Measurements from ENCODE around the gene CCDC197.

The CCDC197 gene

DNA sequence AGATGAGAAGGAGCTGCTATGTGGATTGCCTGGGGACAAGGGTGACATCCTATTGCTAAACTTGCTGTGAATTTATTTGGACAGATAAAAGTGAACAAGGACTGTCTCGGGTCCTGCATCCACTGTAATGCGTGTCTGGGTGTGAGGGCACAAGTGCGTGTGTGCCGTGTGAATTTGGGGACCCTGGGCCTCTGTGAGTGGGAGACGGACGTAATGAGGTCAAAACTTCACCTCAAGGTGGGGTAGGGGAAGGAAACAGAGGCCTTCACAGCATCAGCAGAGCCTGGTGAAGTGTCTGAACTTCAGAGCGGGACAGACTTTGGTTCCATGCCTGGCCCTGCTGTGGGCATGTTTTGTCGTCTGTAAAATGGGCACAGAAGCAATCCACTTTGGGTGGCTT lies 35.5 kb upstream of the CCDC197 start:
- no peak for DNase-seq

DNA sequence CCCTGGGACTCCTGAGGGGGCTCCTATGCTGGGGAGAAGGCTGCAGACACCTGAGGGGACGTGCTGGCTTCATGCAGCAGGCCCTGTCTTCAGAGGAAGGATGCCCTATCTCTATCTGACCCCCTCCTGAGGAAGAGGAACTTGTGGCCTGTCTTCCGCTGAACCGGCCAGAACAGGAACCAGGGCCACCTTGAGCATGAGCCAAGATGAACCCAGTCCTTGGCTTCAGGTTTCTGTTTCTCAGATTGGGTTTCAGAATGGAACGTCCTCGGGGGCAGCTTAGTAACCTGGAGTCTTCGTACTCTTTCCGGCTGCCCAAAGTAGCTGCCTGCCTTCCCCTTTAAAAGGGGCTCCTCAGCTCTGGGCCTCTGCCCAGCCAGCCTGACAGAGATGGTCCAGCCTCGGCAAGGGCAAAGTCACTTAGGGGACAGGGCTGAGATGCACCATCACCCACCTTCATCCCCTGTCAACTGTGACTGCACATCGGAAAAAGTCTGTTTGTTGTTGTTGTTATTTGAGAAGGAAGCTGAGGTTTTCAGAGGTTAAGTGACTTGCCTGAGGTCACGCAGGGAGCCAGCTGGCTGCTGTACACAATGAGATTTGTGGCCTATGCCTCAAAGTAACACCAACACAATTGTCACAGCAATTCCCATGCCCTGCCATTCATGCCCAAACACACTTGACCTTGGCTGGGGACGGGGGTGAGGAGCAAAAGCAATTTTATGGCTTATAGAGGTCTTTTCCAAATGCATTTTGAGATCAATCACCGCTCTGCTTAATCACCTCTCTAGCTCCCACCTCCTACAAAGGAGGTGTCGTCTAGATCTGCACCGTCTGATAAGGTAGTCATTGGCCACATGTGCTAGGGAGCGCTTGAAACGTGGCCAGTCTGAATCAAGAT lies 34.1 kb upstream of the CCDC197 start:
- DNase-seq = peak; percentile 67

DNA sequence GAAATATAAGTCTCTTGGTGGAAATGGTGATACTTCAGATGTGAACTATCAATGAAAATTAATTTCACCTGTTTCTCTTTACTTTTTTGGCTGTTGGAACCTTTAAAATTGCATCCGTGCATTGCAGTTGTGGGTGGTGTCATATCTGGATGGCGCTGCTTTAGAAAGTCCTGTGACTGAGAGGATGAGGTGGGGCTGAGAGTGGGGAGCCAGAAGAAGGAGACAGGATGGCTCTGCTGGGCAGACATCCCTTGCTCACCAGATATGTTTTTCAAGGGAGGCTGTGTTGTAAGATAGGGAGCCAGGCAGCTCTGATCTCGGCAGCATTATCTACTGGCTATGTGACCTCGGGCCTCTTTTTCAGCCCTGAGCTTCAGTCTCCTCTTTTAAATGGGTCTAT lies 33.4 kb upstream of the CCDC197 start:
- DNase-seq = no peak

DNA sequence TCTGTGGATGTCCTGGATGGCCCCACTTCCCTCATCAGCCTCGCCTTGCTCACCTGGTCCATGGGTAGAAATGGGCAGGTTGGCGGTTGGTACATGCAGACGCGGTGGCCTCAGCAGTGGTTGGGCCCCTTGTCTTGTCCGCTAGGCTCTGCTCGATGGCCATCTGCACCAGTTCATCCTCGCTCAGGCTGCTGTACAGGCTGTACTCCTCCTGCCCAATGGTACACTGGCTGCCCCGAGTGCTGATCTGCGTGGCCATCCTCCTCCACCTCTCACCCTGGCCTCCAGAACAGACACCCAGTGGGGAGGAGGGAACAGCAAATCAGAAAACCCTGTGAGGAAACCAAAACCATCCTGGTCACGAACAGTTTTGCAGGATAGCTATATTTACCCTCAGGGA lies 32.8 kb upstream of the CCDC197 start:
- DNase-seq = no peak

DNA sequence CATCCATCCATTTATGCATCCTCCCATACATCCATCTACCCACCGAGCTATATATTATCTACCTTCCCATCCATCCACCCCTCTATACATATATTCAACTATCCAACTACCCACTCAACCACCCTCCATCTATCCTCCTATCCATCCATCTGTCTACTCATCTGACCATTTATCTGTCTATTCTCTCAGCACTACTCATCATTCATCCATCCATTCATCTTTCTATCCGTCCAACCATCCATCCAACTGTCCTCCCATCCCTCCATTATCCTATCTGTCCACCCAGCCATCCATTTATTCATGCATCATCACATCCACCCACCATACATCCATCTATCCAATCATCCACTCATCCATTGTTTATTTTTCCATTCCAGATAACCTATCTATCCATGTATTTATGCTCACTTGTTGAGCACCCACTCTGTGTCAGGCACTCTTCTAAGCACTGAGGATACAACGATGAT lies 32.2 kb upstream of the CCDC197 start:
- no peak for DNase-seq

DNA sequence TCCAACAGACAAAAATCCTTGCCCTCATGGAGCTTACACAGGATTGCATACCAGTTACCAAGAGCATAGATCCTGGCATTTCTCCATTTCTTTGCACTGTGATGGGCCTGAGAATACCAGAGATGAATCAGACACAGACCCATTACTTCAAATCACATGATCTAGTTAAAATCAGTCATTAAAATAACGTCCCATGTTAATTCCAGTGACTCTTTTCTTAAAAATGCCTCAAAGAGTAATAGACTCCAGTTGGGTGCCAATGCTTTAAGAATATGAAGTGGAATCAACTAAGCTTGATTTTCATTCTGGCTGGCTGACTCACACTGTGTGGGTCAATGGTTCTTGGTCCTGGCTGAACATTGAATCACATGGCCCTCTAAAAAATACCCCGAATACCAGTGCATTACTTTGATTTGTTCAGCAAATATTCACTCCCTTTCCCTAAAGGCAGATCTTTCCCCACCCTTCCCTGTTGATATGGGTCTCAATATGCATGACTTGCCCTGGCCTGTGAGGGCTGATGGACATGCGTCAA lies 31.7 kb upstream of the CCDC197 start:
- DNase-seq = no peak

DNA sequence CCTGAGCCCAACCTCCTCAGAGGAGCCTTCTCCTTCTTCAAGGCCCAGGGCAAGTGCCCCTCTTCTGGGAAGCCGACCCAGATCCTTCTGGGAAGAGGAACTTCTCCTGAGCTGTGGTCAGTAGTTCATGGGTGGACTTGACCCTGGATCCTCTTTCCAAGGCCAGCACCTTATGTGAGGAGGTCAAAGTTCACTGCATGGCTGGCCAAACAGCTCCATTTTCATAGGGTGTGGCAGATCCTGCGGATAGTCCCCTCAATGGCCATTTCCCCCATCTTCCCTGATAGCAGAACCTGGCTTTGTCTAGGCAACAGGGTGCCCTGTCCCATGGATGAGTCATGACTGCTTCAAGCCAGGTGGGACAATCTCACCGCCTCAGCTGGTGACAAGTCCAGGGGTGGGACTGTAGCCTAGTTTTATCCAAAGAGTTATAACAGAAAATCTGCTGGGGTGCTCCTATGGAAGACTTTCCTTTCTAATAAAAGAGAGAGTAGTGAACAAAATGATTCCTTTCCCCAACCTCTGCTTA lies 31.1 kb upstream of the CCDC197 start:
- no peak for DNase-seq

DNA sequence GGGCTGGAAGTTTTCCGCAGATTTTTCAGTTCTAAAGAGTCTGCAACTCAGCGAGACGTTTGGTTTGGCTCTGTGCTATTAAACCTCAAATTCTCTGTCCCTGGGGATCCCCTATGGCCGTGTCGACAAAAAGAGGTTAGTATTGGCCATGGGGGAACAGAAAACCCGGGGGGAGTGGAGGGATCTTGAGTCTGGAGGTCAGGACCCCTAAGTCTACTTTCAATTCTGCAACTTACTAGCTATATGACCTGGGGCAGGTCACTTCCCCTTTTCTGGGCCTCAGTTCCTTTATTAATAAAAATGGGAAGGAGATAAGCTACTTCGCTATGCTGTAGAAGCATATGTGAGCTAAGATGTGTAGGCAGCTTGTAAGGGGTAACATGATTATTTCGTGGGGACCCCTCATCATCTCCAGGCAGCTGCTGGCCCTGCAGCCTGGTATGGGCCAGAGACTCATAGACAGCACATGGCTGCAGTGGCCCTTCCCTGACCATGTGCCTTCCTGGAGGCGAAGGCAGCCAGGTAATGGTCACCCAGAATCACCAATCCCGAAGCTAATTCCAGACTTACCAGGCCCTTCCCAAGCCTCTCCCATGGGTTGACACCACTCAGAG lies 29.4 kb upstream of the CCDC197 start:
- DNase-seq = no peak

DNA sequence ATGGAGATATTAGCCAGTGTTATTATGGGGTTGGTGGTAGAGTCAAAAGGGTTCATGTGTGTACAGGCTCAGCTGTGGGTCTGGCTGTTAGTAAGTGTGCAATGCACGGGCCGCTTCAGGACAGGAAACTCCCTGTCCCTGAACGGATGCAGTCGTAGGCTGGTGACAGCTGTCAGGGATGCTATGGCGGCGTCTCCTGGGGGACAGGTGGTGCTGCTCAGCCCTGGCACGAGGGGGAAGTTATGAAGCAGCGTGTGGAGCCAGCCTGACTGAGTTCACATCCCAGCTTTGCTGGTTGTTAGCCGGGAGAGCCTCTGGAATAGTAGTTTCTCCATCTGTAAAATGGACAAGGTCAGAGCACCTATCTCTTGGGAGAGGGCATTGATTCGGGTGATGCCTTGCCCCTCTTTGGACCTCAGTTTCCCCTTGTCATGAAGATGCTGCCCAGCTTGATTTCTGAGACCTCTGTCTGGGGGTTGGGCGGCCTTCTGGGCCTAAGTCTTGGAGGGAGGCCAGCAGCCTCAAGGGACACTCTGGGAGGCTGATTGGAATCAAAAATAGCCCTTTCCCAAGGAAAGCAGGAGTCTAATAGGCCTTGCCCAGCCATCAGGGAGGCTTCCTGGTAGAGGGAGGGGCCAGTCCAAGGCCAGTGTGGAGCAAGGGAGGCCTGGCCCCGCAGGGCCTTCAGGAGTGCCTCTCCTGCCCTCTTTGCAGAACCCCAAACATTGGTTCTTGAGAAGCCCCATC lies 27.8 kb upstream of the CCDC197 start:
- no peak for DNase-seq

DNA sequence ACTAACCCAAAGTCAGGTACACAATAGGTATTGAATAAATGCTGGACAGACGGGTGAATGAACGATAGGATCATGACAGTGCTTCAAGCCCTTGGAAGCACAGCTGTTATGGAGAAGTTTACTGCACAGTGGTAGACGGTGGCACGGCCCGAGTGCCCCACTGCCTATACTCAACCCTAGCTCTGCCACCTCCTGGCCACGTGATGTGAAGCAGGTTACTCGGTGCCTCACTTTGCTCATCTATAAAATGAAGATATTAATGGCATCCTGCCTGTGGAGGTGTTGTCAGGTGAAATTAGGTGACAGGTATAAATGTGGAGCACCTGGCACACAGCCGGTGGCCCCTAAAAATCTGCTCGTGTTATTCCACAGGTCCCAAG lies 26.5 kb upstream of the CCDC197 start:
- DNase-seq = peak; percentile 81

DNA sequence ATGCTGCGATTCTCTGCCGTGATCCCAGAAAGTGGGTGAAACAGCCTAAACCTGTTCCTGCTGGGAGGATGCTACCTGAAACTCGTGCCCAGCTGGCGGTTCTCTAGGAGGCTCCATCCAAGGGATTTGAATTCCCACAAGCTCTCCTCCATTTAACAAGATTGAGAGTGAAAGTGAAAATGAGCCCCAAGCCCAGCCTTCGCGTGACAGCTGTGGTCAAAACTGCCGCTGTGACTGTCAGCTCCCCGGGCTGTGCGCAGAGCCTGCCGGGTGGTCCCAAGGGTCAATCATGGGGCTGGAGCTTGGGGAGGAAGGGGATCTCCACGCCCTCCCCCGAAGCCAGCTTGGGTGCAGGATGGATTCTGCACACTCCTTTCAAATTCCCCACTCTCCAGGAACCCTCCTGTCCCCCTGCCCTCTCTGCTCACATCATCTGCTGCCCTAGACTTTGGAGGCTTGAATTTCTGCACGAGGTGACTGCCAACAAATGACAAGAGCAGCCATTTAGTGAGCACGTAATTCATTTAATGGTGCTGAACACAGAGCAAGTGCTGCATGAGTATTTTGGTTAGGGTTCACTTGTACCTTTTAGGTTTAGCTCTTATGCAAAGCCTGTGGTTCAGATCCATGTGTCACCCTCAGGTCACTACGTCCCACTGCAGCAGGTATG lies 26.0 kb upstream of the CCDC197 start:
- DNase-seq = peak; percentile 50

DNA sequence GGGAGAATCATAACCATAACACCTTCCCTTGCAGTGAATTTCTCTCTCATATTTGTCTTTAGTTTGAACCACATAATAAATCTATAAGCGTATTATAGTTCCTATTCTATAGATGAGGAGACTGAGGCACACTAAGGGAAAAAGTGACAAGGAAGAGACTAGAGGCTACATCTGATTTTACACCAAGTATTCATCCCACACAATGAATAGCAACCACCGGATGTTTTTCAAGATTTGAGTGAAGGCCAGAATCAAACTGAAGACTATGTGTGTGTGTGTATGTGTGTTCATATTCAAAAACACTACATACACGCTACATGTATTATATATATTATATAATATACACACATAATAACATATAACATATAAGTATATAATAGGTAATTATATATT lies 25.5 kb upstream of the CCDC197 start:
- no peak for DNase-seq

DNA sequence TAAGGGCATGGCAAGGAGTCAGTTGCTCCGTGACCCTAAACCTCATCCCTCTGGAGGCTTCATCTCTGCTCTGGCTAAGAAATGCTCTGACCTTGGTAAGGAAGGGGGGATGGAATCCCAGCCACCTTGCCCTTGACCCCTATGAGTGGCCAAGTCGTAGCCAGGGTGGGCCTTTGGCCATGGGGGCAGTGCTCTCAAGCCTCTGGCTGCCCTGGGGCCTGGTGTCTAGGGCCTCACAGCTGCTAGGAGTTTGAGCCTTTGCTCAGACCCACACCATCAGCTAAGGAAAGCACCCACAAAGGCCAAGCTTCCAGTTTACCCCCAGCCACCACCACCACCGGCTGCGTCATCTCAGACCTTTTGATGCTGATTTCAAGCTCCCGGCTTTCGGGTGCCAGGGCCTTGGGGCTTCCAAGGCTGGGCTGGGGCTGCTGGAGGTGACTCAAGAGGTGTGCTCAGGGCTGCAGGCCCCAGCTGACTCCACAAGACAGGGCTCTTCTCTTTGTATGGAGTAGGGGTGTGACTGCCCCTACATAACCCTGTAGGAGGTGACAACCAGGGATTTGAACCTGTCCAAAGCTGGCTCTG lies 24.4 kb upstream of the CCDC197 start:
- DNase-seq = no peak

DNA sequence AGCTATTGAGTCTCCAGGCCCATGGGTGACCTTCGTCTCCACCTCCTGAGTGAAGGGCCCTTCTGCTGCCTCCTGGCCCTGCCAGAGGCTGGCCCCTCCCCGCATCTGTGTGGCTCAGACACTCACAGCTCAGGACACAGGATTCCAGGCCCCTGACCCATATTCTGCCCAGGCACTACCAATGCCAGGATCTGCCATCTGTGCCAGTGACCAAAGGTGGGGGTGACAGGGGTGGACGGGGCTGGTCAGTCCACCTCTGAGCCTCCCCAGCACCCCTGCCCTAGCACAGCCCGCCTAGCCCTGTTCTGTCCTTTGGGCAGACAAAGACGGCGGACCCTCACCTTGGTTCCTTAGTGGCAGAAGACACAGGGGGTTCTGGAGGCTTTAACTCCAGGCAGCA lies 23.5 kb upstream of the CCDC197 start:
- no peak for DNase-seq

DNA sequence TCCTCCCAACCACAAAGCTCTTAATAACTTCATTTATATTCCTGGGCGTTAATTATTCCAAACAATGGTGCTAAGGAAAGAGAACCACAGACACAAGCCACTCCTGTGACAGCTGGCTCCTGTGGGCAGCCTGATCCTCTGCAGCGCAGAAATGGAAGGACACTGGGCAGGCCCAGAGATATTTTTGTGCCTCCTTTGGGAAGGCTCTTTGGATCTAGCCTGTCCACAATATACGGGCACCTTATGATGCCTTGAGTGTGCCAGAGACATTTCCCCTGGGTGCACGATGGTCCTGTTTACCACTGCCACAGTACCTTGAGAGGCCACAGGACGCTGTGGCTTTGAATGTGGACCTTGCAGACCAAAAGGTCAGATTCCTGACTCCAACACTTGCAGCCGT lies 22.8 kb upstream of the CCDC197 start:
- DNase-seq = no peak

DNA sequence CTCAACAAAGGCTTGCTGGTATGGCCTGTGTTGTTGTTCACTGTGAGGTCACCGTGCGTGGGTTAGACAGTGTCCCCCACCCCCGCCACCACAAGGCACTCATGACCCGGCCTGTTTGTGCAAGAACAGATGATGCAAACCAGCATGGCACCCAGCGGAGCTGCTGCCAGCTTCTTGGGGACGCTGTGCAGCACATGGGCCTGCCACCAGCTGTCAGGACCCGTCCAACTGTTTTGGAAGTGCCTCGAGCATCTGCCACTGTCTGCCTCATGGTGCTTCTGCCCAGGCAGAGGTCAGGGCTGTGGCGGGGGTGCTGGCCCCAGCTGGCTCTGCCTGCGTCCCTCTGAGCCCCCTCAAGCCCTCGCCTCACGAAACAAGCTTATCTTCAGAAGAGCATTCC lies 22.3 kb upstream of the CCDC197 start:
- DNase-seq = no peak

DNA sequence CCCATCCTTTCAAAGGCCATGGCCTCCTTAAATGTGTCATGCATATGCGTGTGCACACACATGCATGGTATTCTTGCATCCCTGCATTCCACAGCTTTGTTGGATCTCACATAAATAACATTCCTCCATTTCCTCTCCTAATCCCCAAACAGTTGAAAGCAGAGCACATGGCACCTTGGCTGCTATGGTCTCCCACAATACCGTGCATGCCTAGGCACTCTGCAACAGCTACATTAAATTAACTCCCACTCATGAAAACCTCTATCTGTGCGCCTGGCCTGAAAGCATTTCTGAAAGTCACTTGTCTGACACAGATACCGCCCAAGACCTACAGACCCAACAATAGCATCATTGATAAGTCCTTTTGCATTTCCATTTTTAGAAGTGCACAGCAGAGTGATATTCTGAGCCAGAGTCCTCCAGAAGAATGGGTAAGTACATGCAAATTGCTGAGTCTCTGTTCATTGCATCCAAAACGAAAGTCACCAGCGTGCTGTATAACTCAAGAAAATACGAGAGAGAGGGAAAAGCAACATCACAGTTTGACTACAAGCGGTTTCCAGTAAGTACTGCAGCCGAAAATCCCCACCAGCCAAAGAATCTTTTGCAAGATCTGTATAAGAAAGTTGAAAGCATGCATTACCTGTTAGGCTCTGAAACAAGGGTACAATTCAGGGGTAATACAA lies 21.2 kb upstream of the CCDC197 start:
- DNase-seq = no peak

DNA sequence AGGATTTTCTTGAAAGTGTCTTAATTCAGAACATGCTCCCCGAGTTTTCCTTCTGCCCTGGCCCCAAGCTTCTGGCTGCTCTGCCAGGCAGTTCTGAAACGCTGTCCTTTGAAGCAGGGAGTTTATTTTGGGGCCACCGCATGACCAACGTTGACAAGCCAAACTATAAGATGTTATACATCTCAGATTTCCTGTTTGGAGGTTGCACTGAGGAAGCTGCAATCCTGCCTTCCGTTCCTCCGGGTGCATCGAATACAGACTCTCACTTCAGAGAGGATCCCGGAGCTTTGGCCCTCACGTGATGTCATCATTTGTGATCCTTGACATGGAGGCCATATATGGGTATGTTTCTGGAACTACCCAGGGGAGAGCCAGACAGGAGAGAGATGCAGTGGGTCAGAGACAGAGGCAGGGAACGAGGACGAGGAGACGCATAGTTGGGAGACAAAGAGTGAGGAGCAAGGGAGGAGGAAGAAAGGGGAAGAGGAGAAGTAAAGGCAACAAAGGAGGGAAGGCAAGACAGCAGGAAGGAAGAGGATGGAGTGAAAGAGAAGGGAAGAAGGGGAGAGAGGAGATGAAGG lies 20.5 kb upstream of the CCDC197 start, which contains the start of gene ASB2:
ASB2 (minus strand) TSS at position 94 of the 581 bp plus-strand sequence. CDS start 12,031 bp downstream, outside the sequence.
- no peak for DNase-seq

DNA sequence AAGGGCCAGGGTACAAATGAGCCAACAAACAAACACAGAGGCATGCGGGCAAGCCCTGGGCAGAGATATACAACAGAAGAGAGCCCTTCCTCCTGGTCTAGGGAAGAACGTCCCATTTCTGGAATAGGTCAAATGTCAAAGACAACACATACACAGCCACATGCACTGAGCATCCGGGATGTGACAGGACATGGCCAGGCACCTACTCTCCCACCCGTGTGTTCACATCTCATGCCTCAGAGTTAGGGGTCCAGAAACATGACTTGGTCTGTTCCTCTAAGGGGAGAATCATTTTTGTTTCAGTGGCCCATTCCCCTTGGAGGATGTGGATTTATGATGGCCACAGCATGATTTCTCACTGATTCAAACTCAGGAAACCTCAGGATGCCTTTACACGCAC lies 19.9 kb upstream of the CCDC197 start:
- no peak for DNase-seq

DNA sequence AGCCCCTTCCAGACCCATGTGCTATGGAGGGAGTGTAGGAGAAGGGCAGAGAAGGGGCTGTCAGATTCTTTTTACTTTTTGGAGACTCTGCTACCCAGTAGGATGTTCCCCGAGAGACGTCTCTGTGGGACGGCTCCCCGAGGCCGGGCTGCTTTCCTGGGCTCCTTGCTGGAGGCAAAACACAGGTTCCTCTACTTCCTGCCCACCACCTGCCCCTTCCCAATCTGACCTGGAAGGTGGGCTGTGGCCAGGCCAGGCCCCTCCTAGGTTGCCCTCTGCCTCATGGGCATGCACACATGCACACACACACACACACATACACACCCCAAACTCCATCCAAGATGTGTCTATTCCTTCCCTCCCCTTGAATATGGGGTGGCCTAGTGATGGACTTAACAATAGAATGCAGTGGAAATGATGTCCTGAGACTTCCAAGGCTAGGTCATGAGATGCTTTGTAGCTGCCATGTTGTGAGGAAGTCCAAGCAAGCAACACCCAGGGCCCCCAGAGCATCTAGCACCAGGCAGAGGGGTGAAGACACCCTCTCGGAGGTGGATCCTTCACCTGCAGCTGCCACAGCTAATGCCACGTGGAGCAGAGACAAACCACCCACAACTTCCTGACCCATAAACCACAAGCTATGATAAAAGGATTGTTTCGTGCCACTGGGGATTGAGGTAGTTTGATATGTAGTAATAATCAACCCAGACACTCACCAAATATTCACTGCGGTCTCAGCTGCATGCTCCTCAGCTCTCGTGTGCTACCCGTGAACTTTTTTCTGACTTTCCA lies 19.1 kb upstream of the CCDC197 start:
- peak; percentile 81 for DNase-seq
